ENCODE data around the gene ABCD3.

The ABCD3 gene

GRCh38 chr1:94463056-94463764, 45.0 kb downstream of the ABCD3 start:
- DNase-seq (ENCODE audit: low spot score) = no peak

DNA sequence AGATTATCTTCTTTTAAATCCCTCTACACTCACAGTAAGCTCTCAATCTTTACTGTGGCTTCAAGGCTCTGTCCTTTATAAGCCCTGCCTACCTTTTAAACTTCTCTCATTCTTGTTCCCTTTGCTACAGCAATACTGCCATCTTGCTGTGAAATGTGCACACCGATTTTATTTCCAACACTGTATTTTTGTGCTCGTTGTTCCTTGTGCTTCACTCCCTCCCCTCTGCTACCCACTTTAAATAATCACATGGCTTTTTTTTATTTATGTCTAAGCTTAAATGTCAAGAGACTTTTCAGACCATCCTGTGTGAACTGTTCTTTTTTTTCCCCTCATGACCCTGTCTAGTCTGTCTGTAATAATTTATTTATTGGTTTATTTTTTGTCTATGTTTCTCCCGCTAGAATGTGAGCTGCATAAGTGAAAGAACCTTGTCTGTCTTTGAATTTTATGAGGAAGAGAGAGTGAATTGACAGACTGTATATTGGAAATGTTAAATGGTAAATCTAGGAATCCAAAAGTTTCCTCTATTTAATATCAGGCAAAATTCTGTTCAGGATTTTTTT, 45.7 kb downstream of the ABCD3 start:
- peak; percentile 20 for DNase-seq (ENCODE audit: low spot score)

DNA sequence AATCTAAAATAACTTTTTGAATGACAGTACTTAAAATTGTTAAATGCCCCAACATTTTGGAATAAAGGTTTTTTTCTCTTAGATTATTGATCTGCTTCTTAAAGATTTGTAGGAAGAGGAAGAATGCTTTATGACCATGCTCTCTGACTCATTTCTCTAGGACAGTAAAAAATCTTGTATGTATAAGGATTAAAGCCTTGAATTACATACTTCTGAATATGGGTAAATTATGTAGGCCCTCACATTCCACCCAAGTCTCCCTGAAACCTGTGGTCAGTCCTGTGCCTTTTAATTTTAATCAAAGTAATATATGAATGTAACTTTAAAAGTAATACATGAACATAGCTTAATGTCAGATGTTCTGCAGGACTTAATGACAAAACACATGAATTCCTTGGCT, 50.5 kb downstream of the ABCD3 start:
- DNase-seq (ENCODE audit: low spot score) = no peak

- no peak for DNase-seq (ENCODE audit: low spot score)
Measured at GRCh38 chr1:94471271-94471670, 53.1 kb downstream of the ABCD3 start.

DNA sequence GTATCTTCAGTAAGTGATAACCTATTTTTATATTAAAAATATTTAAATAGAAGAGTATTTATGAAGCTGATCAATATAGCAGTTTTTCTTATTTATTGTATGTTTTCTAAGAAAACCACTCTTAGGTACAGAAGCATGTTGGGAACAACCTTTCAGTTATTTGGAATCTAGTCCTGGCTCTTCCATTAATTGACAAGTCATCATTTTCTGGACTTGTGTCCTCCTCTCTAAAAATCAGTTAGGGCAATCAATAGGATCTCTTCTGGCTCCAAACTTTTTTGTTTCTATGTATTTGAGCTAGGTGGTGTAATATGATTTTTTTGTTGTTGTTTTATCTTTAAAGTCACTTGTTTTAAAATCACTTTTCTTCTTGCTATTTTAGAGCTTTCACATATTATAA, 57.0 kb downstream of the ABCD3 start:
- DNase-seq (ENCODE audit: low spot score) = no peak

DNA sequence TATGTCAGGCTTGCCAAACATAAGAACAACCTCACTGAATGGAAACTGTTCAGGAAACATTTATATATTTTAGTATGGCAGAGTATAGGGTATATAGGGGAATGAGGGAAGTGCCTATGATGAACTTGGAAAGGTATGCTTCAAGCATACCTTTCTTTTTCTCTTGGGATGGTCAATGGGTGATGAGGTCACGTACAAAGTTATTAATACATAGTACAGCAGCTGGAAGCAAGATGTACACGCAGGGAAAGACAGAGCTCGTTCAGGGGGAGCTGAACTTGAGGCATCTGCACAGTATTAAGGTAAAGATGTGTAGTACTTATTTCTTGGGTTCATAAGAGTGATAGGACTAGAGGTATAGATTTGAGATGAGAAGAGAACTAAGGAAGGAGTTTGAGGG, 61.5 kb downstream of the ABCD3 start:
- no peak for DNase-seq (ENCODE audit: low spot score)

GRCh38 chr1:94481473-94481933, 63.3 kb downstream of the ABCD3 start:
- DNase-seq (ENCODE audit: low spot score) = peak; percentile 82

- DNase-seq (ENCODE audit: low spot score) = no peak
Measured at GRCh38 chr1:94486990-94487389, 68.8 kb downstream of the ABCD3 start.

GRCh38 chr1:94490556-94490955, 72.4 kb downstream of the ABCD3 start:
- DNase-seq (ENCODE audit: low spot score) = no peak

DNA sequence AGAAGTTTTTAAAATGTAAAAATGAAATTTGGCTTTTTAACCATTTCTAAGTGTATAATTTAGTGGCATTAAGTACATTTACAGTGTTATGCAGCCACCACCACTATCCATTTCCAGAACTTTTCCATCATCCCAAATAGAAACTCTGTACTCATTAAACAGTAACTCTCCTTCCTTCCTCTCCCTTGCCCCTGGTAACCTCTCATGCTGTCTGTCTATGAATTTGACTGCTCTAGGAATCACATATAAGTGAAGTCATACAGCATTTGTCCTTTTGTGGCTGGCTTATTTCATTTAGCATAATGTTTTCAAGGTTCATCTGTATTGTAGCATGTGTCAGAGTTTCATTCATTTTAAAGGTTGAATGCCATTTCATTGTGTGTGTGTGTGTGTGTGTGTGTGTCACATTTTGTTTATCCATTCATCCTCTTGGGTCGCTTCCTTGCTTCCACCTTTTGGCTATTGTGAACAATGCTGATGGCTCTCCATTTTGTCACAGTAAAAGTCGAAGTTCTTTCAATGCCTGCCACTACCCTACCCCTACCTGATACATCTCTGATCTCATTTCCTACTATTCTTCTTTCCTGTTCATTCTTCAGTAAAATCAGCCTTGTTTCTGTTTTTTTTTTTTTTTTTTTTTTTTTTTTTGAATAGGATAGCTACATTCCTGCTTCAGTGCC, 78.0 kb downstream of the ABCD3 start:
- no peak for DNase-seq (ENCODE audit: low spot score)

- DNase-seq (ENCODE audit: low spot score) = no peak
Measured at GRCh38 chr1:94501426-94501825, 83.2 kb downstream of the ABCD3 start.

DNA sequence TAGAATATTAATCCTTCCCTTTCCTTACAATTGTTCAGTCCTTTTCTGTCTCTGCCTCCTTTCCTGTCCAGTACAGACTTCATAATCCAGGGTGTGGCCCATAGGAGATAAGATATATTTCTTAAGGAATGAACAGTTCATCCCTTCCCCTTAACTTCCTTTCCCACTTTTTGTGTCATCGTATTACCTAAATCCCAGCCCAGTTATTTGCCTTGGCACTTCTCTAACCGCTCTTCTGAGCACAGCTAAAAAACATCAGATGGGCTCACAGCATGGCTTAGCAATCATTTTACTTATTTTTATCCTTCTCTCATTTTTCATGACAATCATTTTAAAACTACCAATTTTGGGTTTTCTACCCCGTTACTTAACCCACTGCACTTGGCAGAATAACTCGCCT, 83.7 kb downstream of the ABCD3 start:
- no peak for DNase-seq (ENCODE audit: low spot score)

DNA sequence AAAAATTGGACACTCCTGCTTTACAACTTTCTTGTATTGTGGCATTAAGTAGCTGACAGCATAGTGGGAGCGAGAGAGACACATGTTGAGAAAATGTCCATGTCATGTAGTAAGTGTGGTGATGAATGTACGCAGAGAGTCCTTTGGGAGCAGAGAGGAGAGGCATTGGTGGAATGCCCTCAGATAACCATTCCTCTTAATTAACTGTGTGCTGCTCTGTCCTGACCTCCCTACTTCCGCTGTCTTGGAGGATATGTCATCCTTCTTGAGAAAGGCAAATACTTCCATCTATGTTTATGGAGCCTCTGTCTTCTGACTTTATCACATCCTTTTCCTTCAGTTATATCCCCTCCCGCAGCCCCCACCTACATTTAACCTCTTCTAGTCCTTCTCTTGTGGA, 85.0 kb downstream of the ABCD3 start:
- no peak for DNase-seq (ENCODE audit: low spot score)

DNA sequence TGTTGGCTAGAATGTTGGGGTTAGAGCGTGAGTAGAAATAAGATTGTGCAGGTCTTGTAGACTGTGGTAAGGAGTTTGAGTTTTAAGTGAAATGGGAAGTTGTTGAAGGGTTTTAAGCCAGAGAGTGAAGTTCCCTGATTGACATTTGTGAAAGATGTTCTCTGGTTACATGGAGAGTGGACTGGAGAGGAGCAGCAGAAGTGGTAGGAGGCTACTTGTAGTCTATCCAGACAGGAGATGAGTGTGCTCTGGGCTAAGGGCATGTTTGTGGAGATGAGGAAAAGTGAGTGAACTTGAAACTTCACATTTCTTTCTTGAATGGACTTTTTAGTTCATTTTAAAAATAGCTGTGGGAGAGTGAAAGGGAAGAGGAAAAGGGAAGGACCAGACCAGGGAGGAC, 86.4 kb downstream of the ABCD3 start:
- DNase-seq (ENCODE audit: low spot score) = no peak

- no peak for DNase-seq (ENCODE audit: low spot score)
Measured at GRCh38 chr1:94512816-94513215, 94.6 kb downstream of the ABCD3 start.

GRCh38 chr1:94514095-94514727, 96.0 kb downstream of the ABCD3 start:
- peak; percentile 38 for DNase-seq (ENCODE audit: low spot score)

DNA sequence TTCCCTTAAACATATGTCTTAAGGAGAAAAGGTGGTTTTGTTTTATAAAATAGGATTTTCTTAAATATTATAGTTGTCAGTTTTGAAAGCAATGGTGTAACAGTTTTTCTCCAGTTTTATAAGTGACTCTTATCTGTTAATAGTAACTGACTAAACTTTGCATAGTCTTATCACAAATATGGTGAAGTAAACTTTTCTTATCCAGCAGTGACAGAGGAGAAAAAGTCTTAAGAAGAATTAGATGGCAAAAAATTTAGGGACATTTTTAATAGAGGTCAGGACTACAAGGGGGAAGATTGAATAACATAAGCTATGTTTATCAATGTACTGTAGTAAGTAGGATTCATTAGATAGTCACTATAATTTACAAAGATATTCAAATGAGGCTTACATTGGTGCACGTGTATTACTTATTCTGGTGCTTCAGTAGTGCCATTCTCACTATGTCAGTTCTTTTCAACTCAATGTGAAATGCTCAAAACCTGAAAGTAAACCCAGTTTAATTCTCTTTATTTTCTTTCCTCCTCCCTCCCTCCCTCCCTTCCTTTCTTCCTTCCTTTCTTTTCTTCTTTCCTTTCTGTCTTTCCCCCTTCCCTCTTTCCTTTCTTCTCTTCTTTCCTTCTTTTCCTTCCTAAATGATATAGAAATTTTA, 97.2 kb downstream of the ABCD3 start:
- no peak for DNase-seq (ENCODE audit: low spot score)

DNA sequence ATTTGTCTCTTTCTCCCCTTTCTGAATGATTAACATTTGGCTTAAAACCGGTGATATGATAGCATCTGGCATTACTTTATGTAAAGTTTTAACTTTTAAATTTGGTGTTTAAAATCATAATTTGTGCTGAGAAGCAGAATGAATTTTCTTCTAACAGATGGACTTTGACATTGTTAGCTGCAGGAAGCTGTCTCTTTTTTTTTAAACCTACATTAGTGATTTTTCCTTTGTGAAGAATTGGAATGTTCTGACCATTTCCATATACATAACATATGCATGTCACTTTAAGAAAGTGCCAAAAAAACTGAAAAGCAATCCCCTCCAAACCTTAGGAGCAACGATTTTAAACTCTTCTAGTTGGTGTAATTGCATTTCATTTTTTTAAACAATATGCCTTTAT, 101.2 kb downstream of the ABCD3 start:
- DNase-seq (ENCODE audit: low spot score) = no peak

GRCh38 chr1:94522304-94522703, 104.1 kb downstream of the ABCD3 start:
- DNase-seq (ENCODE audit: low spot score) = peak; percentile 22

- no peak for DNase-seq (ENCODE audit: low spot score)
Measured at GRCh38 chr1:94524531-94524930, 106.3 kb downstream of the ABCD3 start.

DNA sequence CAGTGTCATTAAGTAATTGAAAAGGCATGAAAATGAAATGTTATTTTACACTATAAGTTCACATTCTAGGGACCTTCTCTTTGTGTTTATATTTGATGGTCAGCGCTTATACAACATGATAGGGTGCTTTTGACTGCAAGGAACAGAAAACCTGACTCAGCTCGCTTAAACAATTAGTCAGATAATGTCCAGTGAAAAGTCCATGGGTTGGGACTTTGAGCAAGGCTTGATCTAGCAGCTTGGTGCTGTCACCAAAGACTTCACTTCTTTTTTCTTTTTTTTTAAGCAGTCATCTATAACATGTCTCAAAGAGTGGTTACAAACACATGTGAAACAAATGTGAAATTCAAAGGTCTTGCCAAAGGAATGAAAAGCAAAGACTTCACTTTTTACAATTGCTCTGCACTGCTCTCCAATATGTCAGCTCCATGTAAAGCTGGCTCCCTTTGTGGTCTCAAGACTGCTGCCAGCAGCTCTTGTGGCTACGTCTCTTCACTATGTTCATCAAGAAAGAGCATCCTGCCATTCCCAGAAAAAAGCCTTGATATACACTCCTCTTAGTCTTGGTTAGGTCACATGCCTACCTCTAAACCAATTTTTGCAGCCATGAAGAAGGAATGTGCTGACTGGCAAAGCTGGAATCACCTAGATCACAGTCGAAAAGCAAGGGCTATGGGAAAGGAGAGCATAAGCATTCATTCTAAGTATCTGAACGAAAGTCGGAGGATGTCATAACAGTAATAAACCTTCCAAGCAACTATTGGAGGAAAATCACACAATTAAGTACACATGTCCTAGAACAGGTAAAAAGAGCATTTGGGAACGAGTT, 108.2 kb downstream of the ABCD3 start:
- no peak for DNase-seq (ENCODE audit: low spot score)
